ENCODE data around the gene CDKL4. TPM values are rescaled to one million over a fixed set of nuclear protein-coding genes. Genes with fewer than 3 reads are reported as not detected.
A peak's percentile ranks its signal among the peaks of the same experiment; 100 is the strongest.

CDKL4 gene
- total RNA-seq, 1 donor: 0.90 TPM

DNA sequence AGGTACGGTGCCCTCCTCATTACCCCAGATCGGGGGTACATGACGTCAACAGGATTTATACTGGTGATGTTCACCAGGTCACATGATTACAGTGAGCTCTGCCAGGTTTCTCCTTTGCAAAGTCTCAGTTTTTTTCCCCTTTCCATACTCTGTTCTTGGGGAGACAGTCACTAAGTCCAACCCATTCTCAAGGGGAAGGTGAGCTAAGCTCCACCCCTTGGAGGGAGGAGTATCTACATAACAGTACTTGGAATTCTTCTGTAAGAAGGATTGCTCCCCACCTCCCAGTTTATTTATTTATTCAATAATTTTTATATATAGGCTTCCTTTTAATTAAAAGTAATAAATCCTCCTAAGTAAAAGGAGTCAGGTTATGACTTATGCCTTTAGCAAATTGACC is 88.8 kb downstream of the CDKL4 start:
- TF ChIP-seq, protein P1, sequence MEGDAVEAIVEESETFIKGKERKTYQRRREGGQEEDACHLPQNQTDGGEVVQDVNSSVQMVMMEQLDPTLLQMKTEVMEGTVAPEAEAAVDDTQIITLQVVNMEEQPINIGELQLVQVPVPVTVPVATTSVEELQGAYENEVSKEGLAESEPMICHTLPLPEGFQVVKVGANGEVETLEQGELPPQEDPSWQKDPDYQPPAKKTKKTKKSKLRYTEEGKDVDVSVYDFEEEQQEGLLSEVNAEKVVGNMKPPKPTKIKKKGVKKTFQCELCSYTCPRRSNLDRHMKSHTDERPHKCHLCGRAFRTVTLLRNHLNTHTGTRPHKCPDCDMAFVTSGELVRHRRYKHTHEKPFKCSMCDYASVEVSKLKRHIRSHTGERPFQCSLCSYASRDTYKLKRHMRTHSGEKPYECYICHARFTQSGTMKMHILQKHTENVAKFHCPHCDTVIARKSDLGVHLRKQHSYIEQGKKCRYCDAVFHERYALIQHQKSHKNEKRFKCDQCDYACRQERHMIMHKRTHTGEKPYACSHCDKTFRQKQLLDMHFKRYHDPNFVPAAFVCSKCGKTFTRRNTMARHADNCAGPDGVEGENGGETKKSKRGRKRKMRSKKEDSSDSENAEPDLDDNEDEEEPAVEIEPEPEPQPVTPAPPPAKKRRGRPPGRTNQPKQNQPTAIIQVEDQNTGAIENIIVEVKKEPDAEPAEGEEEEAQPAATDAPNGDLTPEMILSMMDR (IDR thresholded peaks at IDR 0.05; ENCODE audit: insufficient read depth, low read length): no peak
- no peak for DNase-seq (ENCODE audit: low read depth)
- no peak overlapping the region for H3K4me3 ChIP-seq (ENCODE audit: low read depth, low read length)

DNA sequence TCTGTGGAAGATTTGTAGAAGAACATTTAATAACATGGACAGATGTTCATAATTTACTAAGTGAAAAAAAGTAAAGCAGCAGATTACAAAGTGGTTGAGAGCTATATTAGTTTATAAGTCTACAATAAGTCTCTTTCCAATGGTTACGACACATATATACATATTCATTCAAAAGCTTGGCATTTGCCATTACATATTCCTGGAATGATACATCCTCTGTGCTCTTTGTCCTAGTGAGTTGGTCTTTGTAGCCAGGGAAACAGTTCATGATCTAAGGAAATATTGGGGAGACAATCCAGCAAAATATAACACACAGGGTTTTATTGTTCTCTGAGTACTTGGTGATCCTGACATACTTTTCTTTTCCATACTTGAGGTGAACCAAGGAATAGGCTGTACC is 90.5 kb downstream of the CDKL4 start:
- no peak overlapping the region for H3K4me3 ChIP-seq (ENCODE audit: low read depth, low read length)
- TF ChIP-seq, protein P1 (IDR thresholded peaks at IDR 0.05; ENCODE audit: insufficient read depth, low read length): no peak
- peak; percentile 71 for DNase-seq (ENCODE audit: low read depth)

DNA sequence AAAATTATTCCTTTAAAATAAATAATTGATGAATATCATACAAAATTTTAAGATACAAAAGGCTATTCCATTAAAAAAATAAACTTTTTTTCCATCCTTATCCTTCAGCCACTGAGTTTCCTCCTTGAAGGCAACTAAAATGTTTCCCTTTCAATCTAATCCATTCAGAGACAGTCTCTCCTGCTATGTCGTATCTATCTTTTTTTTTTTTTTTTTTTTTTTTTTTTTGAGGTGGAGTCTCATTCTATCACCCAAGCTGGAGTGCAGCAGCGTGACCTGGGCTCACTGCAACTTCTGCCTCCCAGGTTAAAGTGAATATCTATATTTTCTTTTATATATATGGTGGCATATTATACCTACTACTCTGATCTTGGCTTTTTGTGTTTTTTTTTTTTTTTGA is 91.3 kb downstream of the CDKL4 start:
- TF ChIP-seq, protein P1 (IDR thresholded peaks at IDR 0.05; ENCODE audit: insufficient read depth, low read length): no peak
- no peak overlapping the region for H3K4me3 ChIP-seq (ENCODE audit: low read depth, low read length)
- no peak for DNase-seq (ENCODE audit: low read depth)

DNA sequence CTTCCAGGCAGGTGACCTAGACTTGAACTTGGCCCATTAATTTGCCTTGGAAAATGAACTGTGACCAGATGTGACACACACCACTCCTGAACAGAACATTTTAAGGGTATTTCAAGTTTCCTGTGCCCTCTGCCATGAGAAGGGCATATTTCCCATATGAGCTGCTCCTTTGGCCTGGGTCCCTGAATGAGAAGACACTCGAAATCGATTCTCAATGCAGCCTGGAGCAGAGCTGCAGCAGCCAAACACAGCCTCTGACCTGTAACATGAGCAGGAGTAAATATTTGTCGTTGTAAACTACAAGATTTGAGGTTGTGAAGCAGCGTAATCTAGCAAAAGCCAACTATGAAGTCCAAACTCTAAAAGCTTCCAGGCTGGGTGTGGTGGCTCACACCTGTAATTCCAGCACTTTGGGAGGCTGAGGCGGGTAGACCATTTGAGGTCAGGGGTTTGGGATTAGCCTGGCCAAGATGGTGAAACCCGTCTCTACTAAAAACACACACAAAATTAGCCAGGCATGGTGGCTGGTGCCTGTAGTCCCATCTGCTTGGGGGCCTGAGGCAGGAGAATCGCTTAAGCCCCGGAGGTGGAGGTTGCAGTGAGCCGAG is 92.8 kb downstream of the CDKL4 start:
- no peak for DNase-seq (ENCODE audit: low read depth)
- no peak overlapping the region for H3K4me3 ChIP-seq (ENCODE audit: low read depth, low read length)
- TF ChIP-seq, protein P1 (IDR thresholded peaks at IDR 0.05; ENCODE audit: insufficient read depth, low read length): no peak

DNA sequence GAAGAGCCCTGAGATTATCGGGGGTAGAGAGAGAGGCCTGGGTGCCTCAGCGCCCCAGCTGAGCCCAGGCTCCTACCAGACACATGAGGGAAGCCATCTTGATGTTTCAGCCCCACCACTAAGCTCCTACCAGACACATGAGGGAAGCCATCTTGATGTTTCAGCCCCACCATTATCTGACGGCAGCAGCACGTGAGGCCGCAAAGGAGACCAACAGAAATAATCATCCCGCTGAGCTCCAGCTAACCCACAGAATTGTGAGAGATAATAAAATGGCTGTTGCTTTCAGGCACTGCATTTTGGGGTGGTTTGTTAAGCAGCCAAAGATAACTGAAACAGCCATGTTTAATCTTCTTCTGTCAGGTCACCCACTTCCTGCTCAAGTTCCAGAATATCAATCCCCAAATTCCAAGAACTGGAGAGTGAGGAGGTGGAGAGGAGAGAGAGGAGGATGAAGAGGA is 93.6 kb downstream of the CDKL4 start:
- no peak overlapping the region for H3K4me3 ChIP-seq (ENCODE audit: low read depth, low read length)
- TF ChIP-seq, protein P1 (IDR thresholded peaks at IDR 0.05; ENCODE audit: insufficient read depth, low read length): no peak
- DNase-seq (ENCODE audit: low read depth): no peak

DNA sequence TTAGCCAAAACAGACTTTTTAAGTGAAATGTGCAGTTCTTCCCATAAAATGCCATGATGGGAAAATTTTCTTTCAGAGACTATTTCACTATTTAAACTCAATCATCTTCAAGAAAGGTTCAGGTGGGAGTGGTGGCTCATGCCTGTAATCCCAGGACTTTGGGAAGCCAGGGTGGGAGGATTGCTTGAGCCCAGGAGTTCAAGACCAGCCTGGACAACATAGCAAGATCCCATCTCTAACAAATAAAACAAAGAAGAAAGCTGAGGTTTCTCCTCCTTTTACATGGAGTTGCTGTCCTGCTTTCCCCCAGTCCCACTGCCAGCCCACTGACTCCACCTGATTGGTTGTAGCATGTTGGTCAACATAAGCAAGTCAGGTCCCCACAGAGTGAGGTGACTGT is 97.1 kb downstream of the CDKL4 start:
- DNase-seq (ENCODE audit: low read depth): no peak
- H3K4me3 ChIP-seq (ENCODE audit: low read depth, low read length): no peak overlapping the region
- TF ChIP-seq, protein P1 (IDR thresholded peaks at IDR 0.05; ENCODE audit: insufficient read depth, low read length): no peak

DNA sequence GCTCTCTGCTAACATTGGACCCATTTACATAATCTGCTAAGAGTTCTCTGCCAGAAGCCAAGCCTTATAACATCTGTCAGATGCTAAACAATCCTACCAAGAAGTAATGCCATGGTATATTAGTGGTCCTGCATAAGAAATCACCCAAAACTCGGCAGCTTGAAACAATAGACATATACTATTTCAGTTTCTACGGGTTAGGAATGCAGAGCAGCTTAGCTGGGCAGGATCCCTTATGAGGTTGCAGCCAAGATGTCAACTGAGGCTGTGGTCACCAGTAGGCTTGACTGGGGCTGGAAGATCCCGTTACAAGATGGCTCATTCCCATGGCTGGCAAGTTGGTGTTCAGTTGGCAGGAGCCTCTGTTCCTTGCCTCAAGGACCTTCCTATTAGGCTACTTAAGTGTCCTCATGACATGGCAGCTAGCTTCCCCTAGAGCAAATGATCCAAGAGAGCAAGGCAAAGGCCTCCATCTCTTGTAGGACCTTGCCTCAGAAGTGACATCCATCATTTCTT is 97.8 kb downstream of the CDKL4 start:
- H3K4me3 ChIP-seq (ENCODE audit: low read depth, low read length): no peak overlapping the region
- TF ChIP-seq, protein P1 (IDR thresholded peaks at IDR 0.05; ENCODE audit: insufficient read depth, low read length): no peak
- DNase-seq (ENCODE audit: low read depth): no peak
